Neural cell (in vitro differentiated cells): Measurements from ENCODE around the gene ARHGAP10.

Source experiments
- EZH2 ChIP-seq: fragments of 200-600, 300-800 bp; shearing (Covaris generic), sonication (generic); IDR thresholded peaks from 2 replicates; pipeline ENCODE4 v1.6.1; 2014; ENCODE audit warnings: antibody characterized with exemption, low read length, borderline replicate concordance, mild to moderate bottlenecking; ENCODE audit not compliant: insufficient read depth, poor library complexity, severe bottlenecking
- RAD21 ChIP-seq: fragments of 450-650 bp; conservative IDR thresholded peaks from 2 replicates; pipeline ENCODE4 v1.6.1; 2014; ENCODE audit warnings: antibody characterized with exemption, mild to moderate bottlenecking, moderate library complexity
- TF ChIP-seq, protein P1 (sequence below): fragments of 450-650 bp; IDR thresholded peaks from 2 replicates; pipeline ENCODE4 v1.5.1; 2014; ENCODE audit warnings: antibody characterized with exemption, mild to moderate bottlenecking, moderate library complexity; ENCODE audit not compliant: poor library complexity, severe bottlenecking

DNA sequence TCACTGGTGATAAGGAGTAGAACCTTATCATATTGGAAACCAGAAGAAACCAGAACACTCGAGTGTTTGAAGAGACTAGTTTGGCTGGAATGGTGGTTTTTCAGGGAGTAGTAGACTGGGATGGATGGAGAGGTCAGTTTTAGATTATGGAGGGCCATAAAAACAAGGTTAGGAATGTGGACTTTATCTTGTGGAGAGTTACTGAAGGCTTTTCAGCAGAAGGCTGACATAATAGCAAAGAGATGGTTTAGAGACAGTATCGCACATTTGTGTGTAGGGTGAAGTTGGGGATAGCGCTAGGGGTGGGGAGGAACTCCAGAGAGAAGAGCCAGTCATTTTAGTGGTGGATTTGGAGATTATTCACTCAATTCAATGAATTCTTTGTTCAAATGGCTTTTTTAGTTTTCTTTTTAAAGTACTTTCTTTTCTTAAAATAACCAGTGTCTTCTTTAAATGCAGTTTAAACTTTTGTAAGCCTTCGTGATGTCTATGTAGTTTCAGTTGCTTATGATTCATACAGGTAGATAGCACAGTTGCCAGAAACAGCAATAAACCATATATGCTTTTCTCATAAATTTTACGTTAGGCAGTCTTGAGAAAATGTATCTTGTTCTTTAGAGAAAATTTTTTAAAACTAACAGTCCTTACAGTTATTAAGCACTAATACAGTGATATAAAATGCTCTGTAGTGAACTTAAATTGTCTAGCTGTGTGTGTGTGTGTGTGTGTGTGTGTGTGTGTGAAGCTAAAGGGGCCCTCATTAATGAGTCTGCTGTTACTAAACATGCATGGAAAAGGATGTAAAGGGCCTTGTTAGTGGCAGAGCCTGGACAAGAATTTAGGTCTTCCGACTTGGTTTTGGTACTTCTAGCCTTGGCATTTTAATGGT is 3.8 kb downstream of the ARHGAP10 start:
- TF ChIP-seq, protein P1, sequence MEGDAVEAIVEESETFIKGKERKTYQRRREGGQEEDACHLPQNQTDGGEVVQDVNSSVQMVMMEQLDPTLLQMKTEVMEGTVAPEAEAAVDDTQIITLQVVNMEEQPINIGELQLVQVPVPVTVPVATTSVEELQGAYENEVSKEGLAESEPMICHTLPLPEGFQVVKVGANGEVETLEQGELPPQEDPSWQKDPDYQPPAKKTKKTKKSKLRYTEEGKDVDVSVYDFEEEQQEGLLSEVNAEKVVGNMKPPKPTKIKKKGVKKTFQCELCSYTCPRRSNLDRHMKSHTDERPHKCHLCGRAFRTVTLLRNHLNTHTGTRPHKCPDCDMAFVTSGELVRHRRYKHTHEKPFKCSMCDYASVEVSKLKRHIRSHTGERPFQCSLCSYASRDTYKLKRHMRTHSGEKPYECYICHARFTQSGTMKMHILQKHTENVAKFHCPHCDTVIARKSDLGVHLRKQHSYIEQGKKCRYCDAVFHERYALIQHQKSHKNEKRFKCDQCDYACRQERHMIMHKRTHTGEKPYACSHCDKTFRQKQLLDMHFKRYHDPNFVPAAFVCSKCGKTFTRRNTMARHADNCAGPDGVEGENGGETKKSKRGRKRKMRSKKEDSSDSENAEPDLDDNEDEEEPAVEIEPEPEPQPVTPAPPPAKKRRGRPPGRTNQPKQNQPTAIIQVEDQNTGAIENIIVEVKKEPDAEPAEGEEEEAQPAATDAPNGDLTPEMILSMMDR, result no peak
- TF ChIP-seq RAD21 (no peak), EZH2 (no peak)
